Epithelial cell of proximal tubule (primary cell): Measurements from ENCODE around the gene ZNF609. TPM values are rescaled to one million over a fixed set of nuclear protein-coding genes. Genes with fewer than 3 reads are reported as not detected.

Experiments
- DNase-seq: peaks from one replicate; pipeline ENCODE4 v3.0.0-alpha.2; 2011; ENCODE audit warnings: low read depth
- H3K4me3 ChIP-seq: 2 replicates; pipeline ENCODE4 v1.5.1; 2011; ENCODE audit warnings: low read depth, mild to moderate bottlenecking, low read length
- CTCF ChIP-seq: conservative IDR thresholded peaks from 2 replicates; pipeline ENCODE4 v1.5.1; 2012; ENCODE audit warnings: low read depth, mild to moderate bottlenecking, low read length
- total RNA-seq: library from RNA; depleted of rRNA; stranded (reverse); fragments of >200 nt; gene quantifications from 2 replicates; pipeline ENCODE4 v1.2.3, GENCODE V29; 2015

The ZNF609 gene
- total RNA-seq, 1 donor from 2014 or later, result 11.0 TPM

GRCh38 chr15:64535460-64536243, 75.3 kb downstream of the ZNF609 start:
- TF ChIP-seq CTCF, result no peak
- no peak overlapping the region for H3K4me3 ChIP-seq
- no peak for DNase-seq

- TF ChIP-seq CTCF, result no peak
- DNase-seq, result peak; percentile 56
- no peak overlapping the region for H3K4me3 ChIP-seq
These were observed 76.0 kb downstream of the ZNF609 start for GRCh38 chr15:64536244-64536836.

DNA sequence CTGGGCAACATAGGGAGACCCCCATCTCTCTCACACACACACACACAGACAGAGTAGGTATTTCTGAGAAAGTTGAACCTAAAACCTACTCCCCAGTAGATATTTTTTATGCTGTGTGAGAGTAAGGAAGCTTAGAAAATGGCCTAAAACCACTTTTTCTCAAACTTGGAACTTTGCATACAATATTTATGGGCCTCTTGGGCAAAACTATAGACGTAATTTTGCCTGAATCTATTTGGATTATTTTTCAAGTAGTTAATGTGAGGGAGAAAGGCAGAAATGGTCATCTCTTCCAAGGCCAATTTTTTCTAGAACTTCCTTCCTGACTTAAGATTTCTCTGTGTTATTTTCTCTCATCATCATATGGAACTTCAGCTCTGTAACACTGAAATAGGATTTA, 81.7 kb downstream of the ZNF609 start:
- no peak for TF ChIP-seq CTCF
- H3K4me3 ChIP-seq, result no peak overlapping the region

GRCh38 chr15:64544450-64544849, 84.1 kb downstream of the ZNF609 start:
- no peak overlapping the region for H3K4me3 ChIP-seq
- TF ChIP-seq CTCF, result no peak
- no peak for DNase-seq

More for the DNA sequence above, 81.7 kb downstream of the ZNF609 start:
- no peak for DNase-seq

- no peak for TF ChIP-seq CTCF
- DNase-seq, result no peak
- no peak overlapping the region for H3K4me3 ChIP-seq
These were observed 86.9 kb downstream of the ZNF609 start for GRCh38 chr15:64547275-64547674.

DNA sequence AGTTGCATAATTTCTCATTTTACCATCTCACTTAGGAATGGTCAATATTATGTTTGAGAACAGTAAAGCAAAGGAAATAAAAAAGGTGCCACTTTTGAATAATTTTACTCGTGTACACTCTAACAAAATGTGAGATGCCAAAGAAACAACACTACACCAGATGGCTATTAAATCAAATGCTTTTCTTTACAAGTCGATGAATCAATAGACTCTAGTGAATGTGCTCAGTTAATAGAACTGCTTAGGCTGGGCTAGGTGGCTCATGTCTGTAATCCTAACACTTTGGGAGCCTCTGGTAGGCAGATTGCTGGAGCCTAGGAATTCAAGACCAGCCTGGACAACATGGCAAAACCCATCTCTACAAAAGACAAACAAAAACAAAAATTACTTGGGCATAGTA, 87.9 kb downstream of the ZNF609 start:
- no peak for TF ChIP-seq CTCF
- no peak for DNase-seq
- H3K4me3 ChIP-seq, result no peak overlapping the region

DNA sequence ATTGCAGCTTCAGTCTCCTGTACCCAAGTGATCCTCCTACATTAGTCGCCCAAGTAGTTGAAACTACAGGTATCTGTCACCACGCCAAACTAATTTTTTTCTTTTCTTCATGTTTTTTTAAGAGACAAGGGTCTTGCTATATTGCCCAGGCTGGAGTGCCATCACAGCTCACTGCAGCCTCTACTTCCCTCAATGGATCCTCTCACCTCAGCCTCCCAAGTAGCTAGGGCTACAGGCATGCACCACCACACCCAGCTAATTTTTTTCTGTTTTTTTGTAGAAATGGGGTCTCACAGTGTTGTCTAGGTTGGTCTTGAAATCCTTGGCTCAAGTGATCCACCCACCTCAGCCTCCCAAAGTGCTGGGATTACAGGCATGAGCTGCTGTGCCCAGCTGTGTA, 89.5 kb downstream of the ZNF609 start:
- TF ChIP-seq CTCF, result no peak
- DNase-seq, result no peak

More for the DNA sequence above, 89.5 kb downstream of the ZNF609 start:
- H3K4me3 ChIP-seq, result no peak overlapping the region
